Neural crest cell (in vitro differentiated cells): Measurements from ENCODE around the gene SCN3B. TPM values are rescaled to one million over a fixed set of nuclear protein-coding genes. Genes with fewer than 3 reads are reported as not detected.

Experiments
- DNase-seq: peaks from one replicate; pipeline ENCODE4 v3.0.0; 2021; ENCODE audit warnings: low read depth, mixed read lengths, low spot score
- H3K27ac Mint-ChIP-seq: one replicate; pipeline ENCODE4 v1.8.0; 2021; ENCODE audit warnings: mild to moderate bottlenecking, mixed read lengths; ENCODE audit not compliant: unreplicated experiment
- H3K27me3 Mint-ChIP-seq: 2 replicates; pipeline ENCODE4 v1.8.0; 2021; ENCODE audit warnings: low read depth, mild to moderate bottlenecking, mixed read lengths
- H3K36me3 Mint-ChIP-seq: 2 replicates; pipeline ENCODE4 v1.8.0; 2021; ENCODE audit warnings: low read depth, mild to moderate bottlenecking, mixed read lengths
- H3K4me1 Mint-ChIP-seq: 2 replicates; pipeline ENCODE4 v1.8.0; 2021; ENCODE audit warnings: mixed read lengths
- H3K4me3 Mint-ChIP-seq: one replicate; pipeline ENCODE4 v1.8.0; 2021; ENCODE audit warnings: mild to moderate bottlenecking, mixed read lengths
- H3K9me3 Mint-ChIP-seq: 2 replicates; pipeline ENCODE4 v1.8.0; 2021; ENCODE audit warnings: mixed read lengths
- total RNA-seq: library from RNA; stranded (reverse); gene quantifications from 2 replicates; pipeline ENCODE4 v1.2.1, GENCODE V29; 2021
- TF ChIP-seq, protein P1 (sequence below): fragments of 200-600 bp; sonication (generic); conservative IDR thresholded peaks from 2 replicates; pipeline ENCODE4 v1.5.0; 2021; ENCODE audit warnings: antibody characterized with exemption, mild to moderate bottlenecking

The SCN3B gene
- total RNA-seq, 1 donor from 2014 or later, result 3.6 TPM

DNA sequence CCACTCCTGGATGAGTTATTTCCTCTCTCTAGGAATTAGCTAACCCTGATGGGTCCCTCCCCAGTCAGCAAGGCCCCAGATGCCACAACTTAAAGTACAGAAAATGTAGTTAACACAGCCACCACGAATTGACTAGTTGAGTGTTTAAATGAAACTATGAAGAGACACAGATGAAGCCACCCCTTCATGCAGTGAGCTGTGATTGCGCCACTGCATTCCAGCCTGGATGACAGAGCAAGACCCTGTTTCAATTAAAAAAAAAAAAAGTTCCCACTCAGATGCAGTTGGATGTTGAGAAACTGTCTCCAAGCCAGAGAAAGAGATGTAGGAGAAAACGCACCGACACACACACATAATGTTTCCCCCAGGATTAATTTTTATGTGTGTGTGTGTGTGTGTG is 53.3 kb downstream of the SCN3B start:
- no peaks in the 10 kb centered on the region for H3K27me3 Mint-ChIP-seq
- no peak for DNase-seq

DNA sequence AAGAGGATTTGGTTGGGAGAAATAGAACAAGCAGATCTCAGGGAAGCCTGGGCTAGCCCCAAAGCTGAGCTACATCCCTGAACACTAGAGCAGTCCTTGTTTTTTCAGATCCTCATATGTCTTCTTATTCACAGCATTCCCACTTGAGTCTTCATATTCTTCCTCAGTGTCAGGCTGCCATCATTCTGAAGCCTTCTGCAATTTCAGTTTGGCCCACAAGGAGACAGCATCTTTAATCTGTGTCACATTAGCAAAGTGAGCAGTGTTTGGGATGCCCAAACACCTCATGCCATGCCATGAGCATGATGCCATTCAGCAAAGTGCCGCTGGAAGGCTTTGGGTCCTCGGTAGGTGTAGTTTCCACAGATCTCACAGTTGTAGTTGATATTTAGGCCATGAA is 56.6 kb downstream of the SCN3B start:
- no peak for DNase-seq
- Mint-ChIP-seq H3K4me1 (no peaks in the 10 kb centered on the region), H3K36me3 (peaks cover 14% of the 10 kb centered on the region), H3K9me3 (no peaks in the 10 kb centered on the region), H3K27ac (no peak overlapping the region), H3K4me3 (no peak overlapping the region), H3K27me3 (no peaks in the 10 kb centered on the region)
- TF ChIP-seq, protein P1, sequence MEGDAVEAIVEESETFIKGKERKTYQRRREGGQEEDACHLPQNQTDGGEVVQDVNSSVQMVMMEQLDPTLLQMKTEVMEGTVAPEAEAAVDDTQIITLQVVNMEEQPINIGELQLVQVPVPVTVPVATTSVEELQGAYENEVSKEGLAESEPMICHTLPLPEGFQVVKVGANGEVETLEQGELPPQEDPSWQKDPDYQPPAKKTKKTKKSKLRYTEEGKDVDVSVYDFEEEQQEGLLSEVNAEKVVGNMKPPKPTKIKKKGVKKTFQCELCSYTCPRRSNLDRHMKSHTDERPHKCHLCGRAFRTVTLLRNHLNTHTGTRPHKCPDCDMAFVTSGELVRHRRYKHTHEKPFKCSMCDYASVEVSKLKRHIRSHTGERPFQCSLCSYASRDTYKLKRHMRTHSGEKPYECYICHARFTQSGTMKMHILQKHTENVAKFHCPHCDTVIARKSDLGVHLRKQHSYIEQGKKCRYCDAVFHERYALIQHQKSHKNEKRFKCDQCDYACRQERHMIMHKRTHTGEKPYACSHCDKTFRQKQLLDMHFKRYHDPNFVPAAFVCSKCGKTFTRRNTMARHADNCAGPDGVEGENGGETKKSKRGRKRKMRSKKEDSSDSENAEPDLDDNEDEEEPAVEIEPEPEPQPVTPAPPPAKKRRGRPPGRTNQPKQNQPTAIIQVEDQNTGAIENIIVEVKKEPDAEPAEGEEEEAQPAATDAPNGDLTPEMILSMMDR, result no peak

More for the DNA sequence above, 53.3 kb downstream of the SCN3B start:
- Mint-ChIP-seq H3K4me1 (no peaks in the 10 kb centered on the region), H3K4me3 (no peak overlapping the region), H3K9me3 (no peaks in the 10 kb centered on the region), H3K27ac (no peak overlapping the region), H3K36me3 (peaks cover 20% of the 10 kb centered on the region)
- TF ChIP-seq, protein P1, result no peak

DNA sequence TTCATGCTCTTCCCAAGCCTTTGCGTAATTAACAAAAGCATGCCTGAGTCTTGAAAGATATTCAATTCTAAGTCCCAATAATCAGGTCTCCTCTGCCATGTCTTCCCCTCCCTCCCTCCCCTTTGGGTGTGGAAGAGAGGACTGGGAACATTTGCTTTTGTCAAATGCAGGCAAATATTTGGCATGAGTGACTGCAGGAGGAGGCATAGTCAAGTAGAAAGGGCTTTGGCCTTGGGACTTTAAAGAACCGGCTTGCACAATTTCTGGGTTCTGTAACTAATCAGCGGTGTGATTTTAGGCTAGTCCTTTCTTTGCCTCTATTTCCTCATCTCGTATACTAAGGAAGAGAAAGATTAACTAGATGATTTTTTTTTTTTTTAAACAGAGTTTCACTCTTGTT is 59.5 kb downstream of the SCN3B start:
- no peak overlapping the region for H3K4me3 Mint-ChIP-seq
- H3K9me3 Mint-ChIP-seq, result no peaks in the 10 kb centered on the region
- no peaks in the 10 kb centered on the region for H3K27me3 Mint-ChIP-seq
- H3K27ac Mint-ChIP-seq, result no peak overlapping the region
- DNase-seq, result no peak
- TF ChIP-seq, protein P1, result no peak
- no peaks in the 10 kb centered on the region for H3K4me1 Mint-ChIP-seq
- peaks cover 5% of the 10 kb centered on the region for H3K36me3 Mint-ChIP-seq

DNA sequence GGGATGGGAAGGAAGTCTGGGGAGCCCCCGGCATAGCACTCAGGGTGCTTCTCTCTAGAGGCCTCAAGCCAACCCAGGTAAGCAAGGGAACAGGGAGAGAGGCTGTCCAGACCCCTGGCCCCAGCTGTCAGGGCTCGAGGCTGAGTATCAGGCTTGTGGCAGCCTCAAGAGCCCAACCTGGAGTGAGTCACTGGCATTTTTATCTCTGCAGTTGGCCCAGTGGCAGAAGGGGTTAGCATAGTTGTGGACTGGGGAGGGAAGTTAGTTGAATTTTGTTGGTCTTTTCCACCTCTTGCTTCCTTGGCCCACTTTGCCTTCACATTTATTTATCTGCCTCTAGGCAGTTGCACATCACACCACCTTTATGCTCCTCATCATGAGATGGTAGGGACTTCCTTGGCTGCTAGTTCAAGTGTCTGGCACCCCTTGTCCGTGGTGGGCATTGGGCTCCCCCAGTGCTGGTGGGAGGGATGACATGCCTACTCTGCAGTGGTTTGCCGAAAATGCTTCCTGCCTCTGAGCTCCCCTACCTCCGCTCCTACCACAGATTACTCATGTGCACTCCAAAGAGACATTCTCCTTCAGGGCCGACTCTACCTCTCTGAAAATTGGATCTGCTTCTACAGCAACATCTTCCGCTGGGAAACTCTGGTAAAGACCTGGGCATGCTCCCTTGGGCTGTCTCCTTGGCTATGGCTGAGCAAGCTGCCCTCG is 60.1 kb downstream of the SCN3B start:
- DNase-seq, result no peak
- Mint-ChIP-seq H3K4me3 (no peak overlapping the region), H3K27me3 (no peaks in the 10 kb centered on the region), H3K4me1 (no peaks in the 10 kb centered on the region), H3K9me3 (no peaks in the 10 kb centered on the region), H3K27ac (no peak overlapping the region), H3K36me3 (peaks cover 5% of the 10 kb centered on the region)
- TF ChIP-seq, protein P1, result no peak

DNA sequence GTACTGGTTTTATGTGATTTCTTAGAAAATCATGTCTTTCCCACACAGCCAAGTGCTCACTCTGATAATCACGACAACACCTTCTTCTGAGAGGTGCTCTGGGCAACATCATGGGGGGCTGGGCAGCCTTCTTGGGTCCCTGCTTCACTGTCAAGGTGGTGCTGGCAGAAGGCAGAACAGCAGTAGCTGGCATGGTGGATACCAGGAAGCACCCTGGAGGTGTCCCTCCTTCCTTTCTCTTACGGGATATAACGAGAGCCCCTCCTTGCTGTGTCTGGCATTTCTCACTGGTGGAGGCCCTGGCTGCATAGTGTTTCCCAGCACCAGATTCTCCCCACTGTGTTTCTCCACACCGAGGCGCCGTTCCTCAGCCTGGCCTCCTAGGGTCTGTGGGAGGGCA is 60.9 kb downstream of the SCN3B start:
- no peaks in the 10 kb centered on the region for H3K4me1 Mint-ChIP-seq
- DNase-seq, result no peak
- peaks cover 2% of the 10 kb centered on the region for H3K36me3 Mint-ChIP-seq
- no peak overlapping the region for H3K27ac Mint-ChIP-seq
- H3K9me3 Mint-ChIP-seq, result no peaks in the 10 kb centered on the region
- H3K27me3 Mint-ChIP-seq, result no peaks in the 10 kb centered on the region
- H3K4me3 Mint-ChIP-seq, result no peak overlapping the region
- TF ChIP-seq, protein P1, result no peak
